GM21447 (cell line): Measurements from ENCODE around the gene NEU3.
"Not testable (repeated sequence)": the region's sequence is repeated elsewhere in the genome, so short reads cannot be mapped to it uniquely, and the experiment has no call there.

Experiments
- ATAC-seq: cut with Tn5 transposase; IDR thresholded peaks from one replicate; pipeline ENCODE4 v1.9.1; 2021; ENCODE audit not compliant: unreplicated experiment

Gene NEU3

GRCh38 chr11:74988541-74989259 lies at the start of gene NEU3:
Gene NEU3, plus strand, starts transcription at chr11:74988933. Its CDS starts 128 bp downstream, at chr11:74989061.
- peak; percentile 84 for ATAC-seq

- ATAC-seq: no peak
These were observed 47.2 kb upstream of the NEU3 start for GRCh38 chr11:74941492-74941891.

- no peak for ATAC-seq
These were observed 46.5 kb upstream of the NEU3 start for GRCh38 chr11:74942073-74942759.

GRCh38 chr11:74948546-74948897 lies 40.2 kb upstream of the NEU3 start:
- ATAC-seq: peak; percentile 10

GRCh38 chr11:74948898-74949752 lies 39.6 kb upstream of the NEU3 start, which contains the start of the genes SPCS2 and XRRA1:
Gene SPCS2, plus strand, starts transcription at chr11:74949266. Its CDS starts 20 bp downstream, at chr11:74949286.
Gene XRRA1, minus strand, starts transcription at chr11:74949091. Its CDS starts 8,213 bp downstream, at chr11:74940878.
- peak; percentile 84 for ATAC-seq

GRCh38 chr11:74949753-74950137 lies 39.0 kb upstream of the NEU3 start:
- no peak for ATAC-seq

- no peak for ATAC-seq
These were observed 38.3 kb upstream of the NEU3 start for GRCh38 chr11:74950374-74950969.

GRCh38 chr11:74951226-74951625 lies 37.5 kb upstream of the NEU3 start:
- ATAC-seq: no peak

- ATAC-seq: no peak
These were observed 36.0 kb upstream of the NEU3 start for GRCh38 chr11:74952752-74953151.

- no peak for ATAC-seq
These were observed 35.3 kb upstream of the NEU3 start for GRCh38 chr11:74953451-74953850.

- ATAC-seq: no peak
These were observed 34.5 kb upstream of the NEU3 start for GRCh38 chr11:74954199-74954598.

- no peak for ATAC-seq
These were observed 32.2 kb upstream of the NEU3 start for GRCh38 chr11:74956397-74957015.

- no peak for ATAC-seq
These were observed 30.6 kb upstream of the NEU3 start for GRCh38 chr11:74957937-74958629.

GRCh38 chr11:74960128-74960527 lies 28.6 kb upstream of the NEU3 start:
- not testable (repeated sequence) for ATAC-seq

GRCh38 chr11:74966651-74967050 lies 22.1 kb upstream of the NEU3 start:
- ATAC-seq: no peak

- no peak for ATAC-seq
These were observed 17.8 kb upstream of the NEU3 start for GRCh38 chr11:74970852-74971395.

GRCh38 chr11:74971424-74971823 lies 17.3 kb upstream of the NEU3 start:
- no peak for ATAC-seq

- no peak for ATAC-seq
These were observed 10.7 kb upstream of the NEU3 start for GRCh38 chr11:74978041-74978440.

- no peak for ATAC-seq
These were observed 8.1 kb upstream of the NEU3 start for GRCh38 chr11:74980634-74981033.

GRCh38 chr11:74981888-74982287 lies 6.8 kb upstream of the NEU3 start:
- ATAC-seq: no peak
